Epithelial cell of proximal tubule (primary cell): Measurements from ENCODE around the gene HLA-DOB. TPM values are rescaled to one million over a fixed set of nuclear protein-coding genes. Genes with fewer than 3 reads are reported as not detected.

ENCODE experiments used
- DNase-seq: peaks from one replicate; pipeline ENCODE4 v3.0.0-alpha.2; 2011; ENCODE audit warnings: low read depth
- H3K4me3 ChIP-seq: 2 replicates; pipeline ENCODE4 v1.5.1; 2011; ENCODE audit warnings: low read depth, mild to moderate bottlenecking, low read length
- total RNA-seq: library from RNA; depleted of rRNA; stranded (reverse); fragments of >200 nt; gene quantifications from 2 replicates; pipeline ENCODE4 v1.2.3, GENCODE V29; 2015
- TF ChIP-seq, protein P1 (sequence below): conservative IDR thresholded peaks from 2 replicates; pipeline ENCODE4 v1.5.1; 2012; ENCODE audit warnings: low read depth, mild to moderate bottlenecking, low read length

Gene HLA-DOB
- 0.58 TPM in 1 of 2 replicates, not detected in the other for total RNA-seq

DNA sequence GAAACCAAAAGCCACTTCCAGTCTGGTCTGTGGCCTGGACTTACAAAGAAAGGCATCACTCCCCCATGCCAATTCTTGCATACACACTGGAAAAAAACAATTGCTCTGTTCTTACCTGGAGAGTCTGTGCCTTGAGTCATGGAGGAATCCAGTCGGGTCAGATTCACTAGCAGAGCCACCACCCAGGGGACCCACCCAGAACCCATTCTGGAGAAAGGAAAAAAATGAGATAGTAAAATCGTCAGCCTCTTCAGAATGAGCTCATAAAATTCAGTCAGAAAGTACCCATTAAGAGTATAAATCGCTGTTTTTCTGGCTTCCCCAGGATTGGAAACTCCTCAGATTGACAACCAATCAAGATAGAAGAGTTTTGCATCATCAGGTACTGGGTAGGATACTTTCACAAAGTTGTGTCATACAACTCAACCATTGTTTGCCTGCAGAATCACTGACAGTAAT, at the start of gene HLA-DOB:
Gene HLA-DOB (minus strand): TSS at position 257 of the 459 bp plus-strand sequence. CDS start 51 bp downstream, at position 206.
- peak within 1 kb of the TSS; percentile 23 for H3K4me3 ChIP-seq
- no peak for DNase-seq
- TF ChIP-seq, protein P1, sequence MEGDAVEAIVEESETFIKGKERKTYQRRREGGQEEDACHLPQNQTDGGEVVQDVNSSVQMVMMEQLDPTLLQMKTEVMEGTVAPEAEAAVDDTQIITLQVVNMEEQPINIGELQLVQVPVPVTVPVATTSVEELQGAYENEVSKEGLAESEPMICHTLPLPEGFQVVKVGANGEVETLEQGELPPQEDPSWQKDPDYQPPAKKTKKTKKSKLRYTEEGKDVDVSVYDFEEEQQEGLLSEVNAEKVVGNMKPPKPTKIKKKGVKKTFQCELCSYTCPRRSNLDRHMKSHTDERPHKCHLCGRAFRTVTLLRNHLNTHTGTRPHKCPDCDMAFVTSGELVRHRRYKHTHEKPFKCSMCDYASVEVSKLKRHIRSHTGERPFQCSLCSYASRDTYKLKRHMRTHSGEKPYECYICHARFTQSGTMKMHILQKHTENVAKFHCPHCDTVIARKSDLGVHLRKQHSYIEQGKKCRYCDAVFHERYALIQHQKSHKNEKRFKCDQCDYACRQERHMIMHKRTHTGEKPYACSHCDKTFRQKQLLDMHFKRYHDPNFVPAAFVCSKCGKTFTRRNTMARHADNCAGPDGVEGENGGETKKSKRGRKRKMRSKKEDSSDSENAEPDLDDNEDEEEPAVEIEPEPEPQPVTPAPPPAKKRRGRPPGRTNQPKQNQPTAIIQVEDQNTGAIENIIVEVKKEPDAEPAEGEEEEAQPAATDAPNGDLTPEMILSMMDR: no peak

DNA sequence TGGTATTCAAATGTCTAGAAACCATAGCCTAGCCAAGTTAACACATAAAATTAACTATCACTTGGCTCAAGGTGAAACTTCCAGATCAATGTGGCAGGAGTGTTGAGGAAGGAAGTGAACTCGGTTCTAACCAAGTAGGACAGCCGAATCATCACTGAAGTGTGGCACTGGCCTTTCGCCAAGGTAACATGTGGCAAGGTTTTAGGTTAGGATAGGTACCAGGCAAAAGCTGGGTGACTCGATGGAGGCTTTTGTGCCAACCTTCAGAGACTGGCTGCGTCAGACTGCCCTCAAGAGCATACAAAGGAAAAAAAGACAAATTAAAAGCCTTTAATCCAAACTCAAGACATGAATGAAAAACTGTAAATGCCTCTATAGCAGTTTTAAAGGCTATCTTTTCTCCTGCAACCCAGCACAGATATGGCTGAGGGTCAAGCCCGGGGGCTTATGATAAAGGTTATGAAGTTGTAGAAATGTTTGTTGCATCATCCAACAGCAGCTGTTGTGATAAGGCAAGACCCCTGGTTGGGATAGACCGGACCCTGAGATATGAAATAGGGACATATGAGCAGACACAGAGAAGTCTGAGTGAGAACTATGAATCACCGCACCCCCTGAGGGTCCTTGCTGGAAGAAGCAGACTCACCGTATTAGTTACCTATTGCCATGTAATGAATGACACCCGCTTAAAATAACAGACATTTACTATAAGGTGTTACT, 49.1 kb upstream of the HLA-DOB start:
- H3K4me3 ChIP-seq: no peak overlapping the region
- DNase-seq: no peak
- TF ChIP-seq, protein P1: no peak

DNA sequence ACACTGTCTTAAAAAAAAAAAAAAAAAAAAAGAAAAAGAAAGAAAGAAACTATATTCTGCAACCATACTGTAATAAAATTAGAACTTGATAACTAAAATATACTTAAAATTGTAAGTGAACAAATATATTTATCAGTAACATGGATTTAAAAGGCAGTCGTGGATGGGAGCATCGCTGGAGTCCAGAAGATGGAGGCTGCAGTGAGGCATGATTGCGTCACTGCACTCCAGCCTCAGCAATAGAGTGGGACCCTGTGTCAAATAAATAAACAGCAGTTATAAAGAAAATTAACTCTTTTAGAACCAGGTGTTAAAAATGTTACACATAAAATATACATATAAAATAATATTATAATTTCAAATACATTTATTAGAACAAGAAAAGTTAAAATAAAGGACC, 45.9 kb upstream of the HLA-DOB start:
- TF ChIP-seq, protein P1: no peak
- no peak overlapping the region for H3K4me3 ChIP-seq
- no peak for DNase-seq

DNA sequence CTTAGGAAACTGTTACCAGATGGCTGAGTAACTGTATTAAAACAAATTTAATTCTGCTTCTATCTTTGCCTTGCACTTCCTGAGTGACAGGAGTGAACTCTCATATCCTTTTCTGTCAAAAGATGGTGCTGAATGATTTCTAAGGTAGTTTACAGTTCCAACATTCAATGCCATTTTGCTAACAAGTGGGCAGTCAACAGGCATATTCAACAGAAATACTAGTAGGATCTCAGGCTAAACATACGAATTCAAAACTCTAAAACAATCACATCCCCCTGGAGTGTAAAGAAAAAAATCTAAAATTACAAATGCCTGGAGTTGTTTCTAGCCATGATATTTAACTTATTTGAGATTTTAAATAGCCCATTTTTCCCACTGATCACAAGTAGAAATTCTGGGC, 43.9 kb upstream of the HLA-DOB start:
- DNase-seq: no peak
- no peak overlapping the region for H3K4me3 ChIP-seq
- TF ChIP-seq, protein P1: no peak

DNA sequence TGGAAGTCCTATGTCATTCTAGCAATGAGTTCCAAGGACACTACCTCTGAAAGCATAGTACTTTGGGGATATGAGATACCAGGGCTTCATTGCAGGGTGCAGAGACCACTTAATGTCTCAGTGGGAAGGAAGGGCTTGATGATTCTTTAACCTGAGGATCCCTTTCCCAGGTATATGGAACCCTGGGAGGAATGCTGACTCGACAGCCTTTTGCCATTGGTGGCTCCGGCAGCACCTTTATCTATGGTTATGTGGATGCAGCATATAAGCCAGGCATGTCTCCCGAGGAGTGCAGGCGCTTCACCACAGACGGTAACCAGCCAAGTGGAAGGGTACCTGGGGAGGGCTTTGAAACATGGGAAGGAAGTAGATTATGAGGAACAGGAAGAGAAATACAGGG, 41.4 kb upstream of the HLA-DOB start:
- TF ChIP-seq, protein P1: no peak
- H3K4me3 ChIP-seq: no peak overlapping the region
- DNase-seq: no peak

DNA sequence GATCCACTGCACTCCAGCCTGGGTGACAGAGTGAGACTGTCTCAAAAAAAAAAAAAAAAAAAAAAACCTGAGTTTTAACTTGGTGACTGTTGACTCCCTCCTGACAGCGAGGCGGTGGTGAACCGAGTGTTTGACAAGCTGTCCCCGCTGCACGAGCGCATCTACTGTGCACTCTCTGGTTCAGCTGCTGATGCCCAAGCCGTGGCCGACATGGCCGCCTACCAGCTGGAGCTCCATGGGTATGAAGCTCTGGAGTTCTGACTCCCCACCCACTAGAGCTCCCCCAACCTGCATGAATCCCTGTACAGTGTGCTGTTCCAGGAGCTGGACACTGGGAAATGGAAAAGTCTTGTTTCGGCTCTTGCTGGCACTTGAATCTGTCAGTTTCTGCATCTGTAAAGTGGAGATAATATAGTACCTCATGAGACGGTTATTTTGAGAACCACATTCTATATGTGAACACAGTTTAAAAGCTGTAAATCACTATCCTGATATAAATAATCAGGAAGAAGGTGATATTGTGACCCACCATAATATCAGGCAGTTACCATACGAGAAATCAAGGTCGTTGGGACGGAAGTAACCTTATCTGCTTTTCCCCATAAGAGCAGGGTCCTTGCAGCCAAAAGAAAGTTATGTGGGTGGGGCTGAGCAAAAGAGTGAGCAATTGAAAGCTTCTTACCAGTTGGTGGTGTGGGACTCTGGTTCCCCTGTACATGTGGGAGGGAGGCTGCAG, 40.5 kb upstream of the HLA-DOB start:
- TF ChIP-seq, protein P1: no peak
- no peak for DNase-seq
- no peak overlapping the region for H3K4me3 ChIP-seq
